NB4 (cell line): ENCODE data around the gene IL22RA2.

Experiments used
- DNase-seq: peaks from one replicate; pipeline ENCODE4 v3.0.0; 2010; ENCODE audit warnings: low read depth
- H3K4me3 ChIP-seq: one replicate; pipeline ENCODE4 v1.5.1; 2011; ENCODE audit warnings: mild to moderate bottlenecking, low read depth, low read length, moderate library complexity
- MAX ChIP-seq: IDR thresholded peaks from 2 replicates; pipeline ENCODE4 v1.6.1; 2011; ENCODE audit warnings: low read depth, low read length
- MYC ChIP-seq: IDR thresholded peaks from 2 replicates; pipeline ENCODE4 v1.6.1; 2011; ENCODE audit warnings: low read depth, low read length
- POLR2A ChIP-seq: IDR thresholded peaks from 2 replicates; pipeline ENCODE4 v1.6.1; 2011; ENCODE audit warnings: mild to moderate bottlenecking; ENCODE audit not compliant: insufficient read length; ENCODE audit errors: extremely low read depth
- TF ChIP-seq, protein P1 (sequence below): IDR thresholded peaks from one replicate; pipeline ENCODE4 v1.5.1; 2012; ENCODE audit warnings: low read depth, low read length

IL22RA2 gene

DNA sequence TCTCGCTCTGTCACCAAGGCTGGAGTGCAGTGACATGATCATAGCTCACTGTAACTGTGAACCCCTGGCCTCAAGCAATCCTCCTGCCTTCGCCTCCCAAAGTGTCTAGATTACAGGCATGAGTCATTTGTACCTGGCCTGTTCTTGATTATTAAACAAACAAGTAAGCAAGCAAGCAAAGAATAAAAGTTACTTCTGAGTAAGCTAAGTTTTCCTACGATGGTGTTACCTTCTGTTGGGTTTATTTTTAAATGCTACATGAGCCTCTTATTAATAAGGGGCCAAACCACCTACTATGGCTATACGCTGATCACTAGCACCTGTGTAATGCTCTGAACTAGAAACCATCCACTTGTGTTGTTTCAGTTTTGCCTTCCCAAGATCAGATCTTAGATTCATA is 50.8 kb downstream of the IL22RA2 start:
- TF ChIP-seq, protein P1, sequence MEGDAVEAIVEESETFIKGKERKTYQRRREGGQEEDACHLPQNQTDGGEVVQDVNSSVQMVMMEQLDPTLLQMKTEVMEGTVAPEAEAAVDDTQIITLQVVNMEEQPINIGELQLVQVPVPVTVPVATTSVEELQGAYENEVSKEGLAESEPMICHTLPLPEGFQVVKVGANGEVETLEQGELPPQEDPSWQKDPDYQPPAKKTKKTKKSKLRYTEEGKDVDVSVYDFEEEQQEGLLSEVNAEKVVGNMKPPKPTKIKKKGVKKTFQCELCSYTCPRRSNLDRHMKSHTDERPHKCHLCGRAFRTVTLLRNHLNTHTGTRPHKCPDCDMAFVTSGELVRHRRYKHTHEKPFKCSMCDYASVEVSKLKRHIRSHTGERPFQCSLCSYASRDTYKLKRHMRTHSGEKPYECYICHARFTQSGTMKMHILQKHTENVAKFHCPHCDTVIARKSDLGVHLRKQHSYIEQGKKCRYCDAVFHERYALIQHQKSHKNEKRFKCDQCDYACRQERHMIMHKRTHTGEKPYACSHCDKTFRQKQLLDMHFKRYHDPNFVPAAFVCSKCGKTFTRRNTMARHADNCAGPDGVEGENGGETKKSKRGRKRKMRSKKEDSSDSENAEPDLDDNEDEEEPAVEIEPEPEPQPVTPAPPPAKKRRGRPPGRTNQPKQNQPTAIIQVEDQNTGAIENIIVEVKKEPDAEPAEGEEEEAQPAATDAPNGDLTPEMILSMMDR: no peak
- TF ChIP-seq POLR2A: no peak
- TF ChIP-seq MAX: no peak
- no peak overlapping the region for H3K4me3 ChIP-seq
- no peak for DNase-seq

GRCh38 chr6:137121401-137121997 is 51.9 kb downstream of the IL22RA2 start:
- TF ChIP-seq MYC (no peak), MAX (no peak), POLR2A (no peak)
- TF ChIP-seq, protein P1: no peak
- no peak for DNase-seq
- no peak overlapping the region for H3K4me3 ChIP-seq

GRCh38 chr6:137120748-137121147 is 52.7 kb downstream of the IL22RA2 start:
- DNase-seq: no peak
- no peak for TF ChIP-seq MYC
- no peak for TF ChIP-seq POLR2A
- TF ChIP-seq, protein P1: no peak
- no peak for TF ChIP-seq MAX
- H3K4me3 ChIP-seq: no peak overlapping the region

DNA sequence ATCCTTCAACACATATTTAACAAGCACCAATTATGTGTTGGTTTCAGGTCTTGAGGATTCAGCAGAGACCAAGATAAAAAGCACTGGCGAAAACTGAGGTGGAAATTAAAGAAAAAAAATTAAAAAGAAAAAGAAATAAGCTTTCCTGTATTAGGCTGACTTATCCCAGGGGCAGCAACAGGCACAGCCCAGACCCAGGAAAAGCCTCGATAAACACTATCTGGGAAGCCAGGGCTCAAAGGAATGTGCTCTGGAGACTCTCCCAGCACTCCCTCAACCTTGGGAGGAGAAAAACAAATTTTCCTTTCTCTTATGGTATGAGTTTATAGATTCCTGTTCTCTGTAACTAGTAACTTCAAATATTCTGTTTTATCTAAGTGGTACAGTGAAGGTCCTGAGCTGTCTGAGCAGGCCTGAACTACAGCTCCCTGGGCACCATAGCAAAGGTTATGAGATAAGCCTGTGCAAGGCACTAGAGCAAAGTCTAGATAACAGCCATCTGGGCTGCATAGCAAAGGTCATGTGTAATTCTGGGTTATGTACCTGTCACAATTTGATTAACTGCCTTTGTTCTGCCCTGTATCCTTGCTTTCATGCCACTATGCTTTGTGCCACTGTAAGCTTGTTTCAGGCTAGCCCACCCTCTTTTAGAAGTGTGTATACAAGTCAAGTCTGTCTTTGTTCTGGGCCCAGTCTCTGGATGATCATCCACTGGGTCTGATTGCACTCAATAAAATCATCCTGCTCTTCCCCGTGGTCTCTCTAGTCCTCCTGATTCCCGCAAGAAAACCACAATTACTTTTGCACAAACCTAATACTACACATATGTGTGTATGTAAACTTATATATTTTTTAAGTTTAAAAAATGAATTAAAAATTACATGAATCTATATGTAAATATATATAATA is 54.0 kb downstream of the IL22RA2 start:
- DNase-seq: no peak
- no peak overlapping the region for H3K4me3 ChIP-seq
- TF ChIP-seq MYC (no peak), POLR2A (no peak), MAX (no peak)
- TF ChIP-seq, protein P1: no peak

- no peak for TF ChIP-seq POLR2A
- TF ChIP-seq MYC: no peak
- TF ChIP-seq MAX: no peak
- TF ChIP-seq, protein P1: no peak
These were observed 55.9 kb downstream of the IL22RA2 start for GRCh38 chr6:137117581-137117980.

More at GRCh38 chr6:137117581-137117980, 55.9 kb downstream of the IL22RA2 start:
- no peak for DNase-seq
- no peak overlapping the region for H3K4me3 ChIP-seq
